ENCODE results near the gene FOXP1.

GRCh38 chr3:71070497-71071463, 512.7 kb downstream of the FOXP1 start:
- TF ChIP-seq, protein P1, sequence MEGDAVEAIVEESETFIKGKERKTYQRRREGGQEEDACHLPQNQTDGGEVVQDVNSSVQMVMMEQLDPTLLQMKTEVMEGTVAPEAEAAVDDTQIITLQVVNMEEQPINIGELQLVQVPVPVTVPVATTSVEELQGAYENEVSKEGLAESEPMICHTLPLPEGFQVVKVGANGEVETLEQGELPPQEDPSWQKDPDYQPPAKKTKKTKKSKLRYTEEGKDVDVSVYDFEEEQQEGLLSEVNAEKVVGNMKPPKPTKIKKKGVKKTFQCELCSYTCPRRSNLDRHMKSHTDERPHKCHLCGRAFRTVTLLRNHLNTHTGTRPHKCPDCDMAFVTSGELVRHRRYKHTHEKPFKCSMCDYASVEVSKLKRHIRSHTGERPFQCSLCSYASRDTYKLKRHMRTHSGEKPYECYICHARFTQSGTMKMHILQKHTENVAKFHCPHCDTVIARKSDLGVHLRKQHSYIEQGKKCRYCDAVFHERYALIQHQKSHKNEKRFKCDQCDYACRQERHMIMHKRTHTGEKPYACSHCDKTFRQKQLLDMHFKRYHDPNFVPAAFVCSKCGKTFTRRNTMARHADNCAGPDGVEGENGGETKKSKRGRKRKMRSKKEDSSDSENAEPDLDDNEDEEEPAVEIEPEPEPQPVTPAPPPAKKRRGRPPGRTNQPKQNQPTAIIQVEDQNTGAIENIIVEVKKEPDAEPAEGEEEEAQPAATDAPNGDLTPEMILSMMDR (IDR thresholded peaks at IDR 0.05; ENCODE audit: control extremely low read depth in 1 of 3, insufficient read depth in 1 of 3, low read depth in 1 of 3, low read length in 3 of 3), result no peak
- no peak for TF ChIP-seq HDAC6 (IDR thresholded peaks at IDR 0.05; ENCODE audit: low read depth, low read length)
- no peak for TF ChIP-seq KDM4A (IDR thresholded peaks at IDR 0.05; ENCODE audit: low read depth, low read length, severe bottlenecking)
- TF ChIP-seq POLR2A (IDR thresholded peaks at IDR 0.05; ENCODE audit: control extremely low read depth in 1 of 2, low read depth in 2 of 2, low read length in 2 of 2), result no peak
- TF ChIP-seq, protein P2, sequence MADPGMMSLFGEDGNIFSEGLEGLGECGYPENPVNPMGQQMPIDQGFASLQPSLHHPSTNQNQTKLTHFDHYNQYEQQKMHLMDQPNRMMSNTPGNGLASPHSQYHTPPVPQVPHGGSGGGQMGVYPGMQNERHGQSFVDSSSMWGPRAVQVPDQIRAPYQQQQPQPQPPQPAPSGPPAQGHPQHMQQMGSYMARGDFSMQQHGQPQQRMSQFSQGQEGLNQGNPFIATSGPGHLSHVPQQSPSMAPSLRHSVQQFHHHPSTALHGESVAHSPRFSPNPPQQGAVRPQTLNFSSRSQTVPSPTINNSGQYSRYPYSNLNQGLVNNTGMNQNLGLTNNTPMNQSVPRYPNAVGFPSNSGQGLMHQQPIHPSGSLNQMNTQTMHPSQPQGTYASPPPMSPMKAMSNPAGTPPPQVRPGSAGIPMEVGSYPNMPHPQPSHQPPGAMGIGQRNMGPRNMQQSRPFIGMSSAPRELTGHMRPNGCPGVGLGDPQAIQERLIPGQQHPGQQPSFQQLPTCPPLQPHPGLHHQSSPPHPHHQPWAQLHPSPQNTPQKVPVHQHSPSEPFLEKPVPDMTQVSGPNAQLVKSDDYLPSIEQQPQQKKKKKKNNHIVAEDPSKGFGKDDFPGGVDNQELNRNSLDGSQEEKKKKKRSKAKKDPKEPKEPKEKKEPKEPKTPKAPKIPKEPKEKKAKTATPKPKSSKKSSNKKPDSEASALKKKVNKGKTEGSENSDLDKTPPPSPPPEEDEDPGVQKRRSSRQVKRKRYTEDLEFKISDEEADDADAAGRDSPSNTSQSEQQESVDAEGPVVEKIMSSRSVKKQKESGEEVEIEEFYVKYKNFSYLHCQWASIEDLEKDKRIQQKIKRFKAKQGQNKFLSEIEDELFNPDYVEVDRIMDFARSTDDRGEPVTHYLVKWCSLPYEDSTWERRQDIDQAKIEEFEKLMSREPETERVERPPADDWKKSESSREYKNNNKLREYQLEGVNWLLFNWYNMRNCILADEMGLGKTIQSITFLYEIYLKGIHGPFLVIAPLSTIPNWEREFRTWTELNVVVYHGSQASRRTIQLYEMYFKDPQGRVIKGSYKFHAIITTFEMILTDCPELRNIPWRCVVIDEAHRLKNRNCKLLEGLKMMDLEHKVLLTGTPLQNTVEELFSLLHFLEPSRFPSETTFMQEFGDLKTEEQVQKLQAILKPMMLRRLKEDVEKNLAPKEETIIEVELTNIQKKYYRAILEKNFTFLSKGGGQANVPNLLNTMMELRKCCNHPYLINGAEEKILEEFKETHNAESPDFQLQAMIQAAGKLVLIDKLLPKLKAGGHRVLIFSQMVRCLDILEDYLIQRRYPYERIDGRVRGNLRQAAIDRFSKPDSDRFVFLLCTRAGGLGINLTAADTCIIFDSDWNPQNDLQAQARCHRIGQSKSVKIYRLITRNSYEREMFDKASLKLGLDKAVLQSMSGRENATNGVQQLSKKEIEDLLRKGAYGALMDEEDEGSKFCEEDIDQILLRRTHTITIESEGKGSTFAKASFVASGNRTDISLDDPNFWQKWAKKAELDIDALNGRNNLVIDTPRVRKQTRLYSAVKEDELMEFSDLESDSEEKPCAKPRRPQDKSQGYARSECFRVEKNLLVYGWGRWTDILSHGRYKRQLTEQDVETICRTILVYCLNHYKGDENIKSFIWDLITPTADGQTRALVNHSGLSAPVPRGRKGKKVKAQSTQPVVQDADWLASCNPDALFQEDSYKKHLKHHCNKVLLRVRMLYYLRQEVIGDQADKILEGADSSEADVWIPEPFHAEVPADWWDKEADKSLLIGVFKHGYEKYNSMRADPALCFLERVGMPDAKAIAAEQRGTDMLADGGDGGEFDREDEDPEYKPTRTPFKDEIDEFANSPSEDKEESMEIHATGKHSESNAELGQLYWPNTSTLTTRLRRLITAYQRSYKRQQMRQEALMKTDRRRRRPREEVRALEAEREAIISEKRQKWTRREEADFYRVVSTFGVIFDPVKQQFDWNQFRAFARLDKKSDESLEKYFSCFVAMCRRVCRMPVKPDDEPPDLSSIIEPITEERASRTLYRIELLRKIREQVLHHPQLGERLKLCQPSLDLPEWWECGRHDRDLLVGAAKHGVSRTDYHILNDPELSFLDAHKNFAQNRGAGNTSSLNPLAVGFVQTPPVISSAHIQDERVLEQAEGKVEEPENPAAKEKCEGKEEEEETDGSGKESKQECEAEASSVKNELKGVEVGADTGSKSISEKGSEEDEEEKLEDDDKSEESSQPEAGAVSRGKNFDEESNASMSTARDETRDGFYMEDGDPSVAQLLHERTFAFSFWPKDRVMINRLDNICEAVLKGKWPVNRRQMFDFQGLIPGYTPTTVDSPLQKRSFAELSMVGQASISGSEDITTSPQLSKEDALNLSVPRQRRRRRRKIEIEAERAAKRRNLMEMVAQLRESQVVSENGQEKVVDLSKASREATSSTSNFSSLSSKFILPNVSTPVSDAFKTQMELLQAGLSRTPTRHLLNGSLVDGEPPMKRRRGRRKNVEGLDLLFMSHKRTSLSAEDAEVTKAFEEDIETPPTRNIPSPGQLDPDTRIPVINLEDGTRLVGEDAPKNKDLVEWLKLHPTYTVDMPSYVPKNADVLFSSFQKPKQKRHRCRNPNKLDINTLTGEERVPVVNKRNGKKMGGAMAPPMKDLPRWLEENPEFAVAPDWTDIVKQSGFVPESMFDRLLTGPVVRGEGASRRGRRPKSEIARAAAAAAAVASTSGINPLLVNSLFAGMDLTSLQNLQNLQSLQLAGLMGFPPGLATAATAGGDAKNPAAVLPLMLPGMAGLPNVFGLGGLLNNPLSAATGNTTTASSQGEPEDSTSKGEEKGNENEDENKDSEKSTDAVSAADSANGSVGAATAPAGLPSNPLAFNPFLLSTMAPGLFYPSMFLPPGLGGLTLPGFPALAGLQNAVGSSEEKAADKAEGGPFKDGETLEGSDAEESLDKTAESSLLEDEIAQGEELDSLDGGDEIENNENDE (IDR thresholded peaks at IDR 0.05; ENCODE audit: insufficient replicate concordance, low read length), result no peak

Measured in H1 (cell line).